COLO829 (cell line): ENCODE measurements around the gene XPO5.
"Not testable (repeated sequence)": the region's sequence is repeated elsewhere in the genome, so short reads cannot be mapped to it uniquely, and the experiment has no call there.

Source experiments
- DNase-seq: peaks from one replicate; pipeline ENCODE4 v3.0.0; 2012; ENCODE audit warnings: low spot score

Gene XPO5

DNA sequence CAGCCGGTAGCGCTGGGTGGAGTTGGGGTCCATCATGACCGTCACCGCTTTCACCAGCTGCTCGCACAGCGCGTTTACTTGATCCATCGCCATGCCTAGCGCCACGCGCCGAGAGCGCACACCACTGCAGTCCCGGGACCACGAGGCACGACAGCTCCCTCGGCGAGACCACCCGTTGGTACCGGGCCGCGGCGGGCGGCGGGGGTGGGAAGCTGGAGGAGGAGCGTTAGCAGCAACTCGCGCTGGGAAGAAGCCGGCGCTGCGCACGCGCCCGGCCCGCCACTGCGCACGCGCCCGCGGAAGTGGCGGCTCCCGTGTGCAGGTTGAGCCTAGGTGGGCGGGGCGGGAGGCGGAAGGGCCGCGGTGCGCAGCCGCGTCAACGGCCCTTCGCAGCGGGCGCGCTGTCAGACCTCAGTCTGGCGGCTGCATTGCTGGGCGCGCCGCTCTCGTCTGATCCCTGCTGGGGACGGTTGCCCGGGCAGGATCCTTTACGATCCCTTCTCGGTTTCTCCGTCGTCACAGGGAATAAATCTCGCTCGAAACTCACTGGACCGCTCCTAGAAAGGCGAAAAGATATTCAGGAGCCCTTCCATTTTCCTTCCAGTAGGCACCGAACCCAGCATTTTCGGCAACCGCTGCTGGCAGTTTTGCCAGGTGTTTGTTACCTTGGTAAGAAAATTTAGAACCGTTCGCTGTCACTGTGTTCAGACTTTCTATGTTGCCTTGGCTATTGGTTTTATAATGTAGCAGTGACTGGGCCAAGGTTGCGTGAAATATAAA lies at the start of gene XPO5, which contains the start of gene POLH:
XPO5 (minus strand) TSS at position 267 of the 780 bp plus-strand sequence; CDS start at position 93, 174 bp downstream.
POLH (plus strand) TSS at position 414 of the 780 bp plus-strand sequence. CDS start 6,135 bp downstream, outside the sequence.
- peak; percentile 97 for DNase-seq

DNA sequence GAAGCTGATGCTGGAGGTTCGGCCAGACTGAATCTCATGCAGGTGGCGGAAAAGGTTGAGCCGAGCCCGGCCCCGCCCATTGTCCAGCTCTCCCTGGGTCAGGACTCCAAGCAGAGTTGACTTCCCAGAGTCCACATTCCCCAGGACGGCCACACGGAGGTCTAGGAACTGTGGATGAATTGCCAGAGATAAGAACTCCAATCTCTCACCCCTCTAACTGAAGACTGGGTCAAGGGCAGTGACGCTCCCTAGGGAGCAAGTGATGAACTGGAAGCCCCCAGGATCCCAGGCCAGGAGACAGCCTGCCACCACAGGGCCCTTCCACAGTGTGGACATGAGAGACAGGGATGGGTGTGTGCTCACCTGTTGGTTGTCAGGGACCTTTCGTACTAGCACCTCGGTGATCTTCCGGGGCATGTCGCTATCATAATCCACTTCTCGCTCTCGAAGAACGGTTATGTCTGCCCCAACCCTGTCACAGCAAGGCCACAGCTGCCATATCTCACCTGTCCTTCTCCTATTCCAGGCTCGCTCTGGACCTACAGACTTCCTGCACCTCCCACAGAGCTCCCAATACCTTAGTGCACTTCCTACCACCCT lies 49.7 kb upstream of the XPO5 start:
- DNase-seq, result no peak

GRCh38 chr6:43624786-43625288 lies 49.0 kb upstream of the XPO5 start:
- DNase-seq, result no peak

GRCh38 chr6:43623880-43624785 lies 48.3 kb upstream of the XPO5 start:
- DNase-seq, result no peak

- no peak for DNase-seq
Observed at GRCh38 chr6:43622541-43622940, 46.7 kb upstream of the XPO5 start.

DNA sequence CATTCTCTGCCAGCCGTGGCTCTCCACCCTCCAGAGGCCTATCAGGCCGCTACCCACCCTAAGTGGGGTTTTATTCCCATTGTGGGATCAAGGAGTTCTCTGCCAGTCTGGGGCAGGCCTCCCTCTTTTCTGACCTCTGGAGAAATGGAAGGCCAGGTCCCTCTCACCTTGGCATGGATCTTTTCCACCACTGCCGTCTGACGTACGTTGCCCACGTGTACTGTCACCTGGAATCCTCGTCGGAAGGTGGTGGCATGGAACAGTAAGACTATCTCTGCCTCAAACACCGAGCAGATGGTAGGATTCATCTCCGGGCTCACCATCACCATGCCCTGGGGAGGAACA lies 46.0 kb upstream of the XPO5 start:
- DNase-seq, result no peak

DNA sequence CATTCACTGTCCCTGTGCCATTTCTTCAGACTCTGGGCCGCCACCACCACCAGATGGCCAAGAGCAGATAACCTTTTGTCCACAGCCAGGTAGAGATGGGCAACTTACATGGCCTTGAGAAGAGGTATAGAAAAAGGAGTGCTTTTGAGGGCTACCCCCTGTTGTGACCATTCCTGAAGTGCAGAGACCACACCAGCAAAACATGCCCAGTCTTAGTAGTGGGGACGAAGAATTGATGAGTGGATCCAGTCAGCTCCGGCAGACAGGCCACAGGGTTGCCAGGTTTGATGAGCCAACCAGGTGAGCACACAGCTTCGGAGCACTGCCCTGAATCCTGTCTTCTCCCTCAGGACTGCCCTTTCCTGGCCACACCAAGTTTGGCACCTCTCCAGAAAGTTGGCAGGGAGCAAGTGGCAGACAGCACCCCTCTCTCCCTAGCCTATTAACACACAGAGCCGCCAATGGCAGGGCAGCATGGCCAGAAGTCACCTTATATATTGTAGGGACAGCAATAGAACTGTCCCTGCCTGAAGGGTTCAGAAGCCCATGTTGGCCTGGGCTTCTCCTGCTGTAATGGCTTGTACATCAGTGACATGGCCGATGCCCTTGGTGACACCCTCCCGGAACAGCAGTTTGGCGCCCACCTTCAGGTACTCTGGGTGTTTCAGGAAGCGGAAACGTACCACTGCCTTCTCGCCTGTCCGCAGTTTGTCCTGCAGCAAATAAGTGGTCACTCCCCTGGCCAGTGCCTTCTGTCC lies 45.4 kb upstream of the XPO5 start:
- no peak for DNase-seq

DNA sequence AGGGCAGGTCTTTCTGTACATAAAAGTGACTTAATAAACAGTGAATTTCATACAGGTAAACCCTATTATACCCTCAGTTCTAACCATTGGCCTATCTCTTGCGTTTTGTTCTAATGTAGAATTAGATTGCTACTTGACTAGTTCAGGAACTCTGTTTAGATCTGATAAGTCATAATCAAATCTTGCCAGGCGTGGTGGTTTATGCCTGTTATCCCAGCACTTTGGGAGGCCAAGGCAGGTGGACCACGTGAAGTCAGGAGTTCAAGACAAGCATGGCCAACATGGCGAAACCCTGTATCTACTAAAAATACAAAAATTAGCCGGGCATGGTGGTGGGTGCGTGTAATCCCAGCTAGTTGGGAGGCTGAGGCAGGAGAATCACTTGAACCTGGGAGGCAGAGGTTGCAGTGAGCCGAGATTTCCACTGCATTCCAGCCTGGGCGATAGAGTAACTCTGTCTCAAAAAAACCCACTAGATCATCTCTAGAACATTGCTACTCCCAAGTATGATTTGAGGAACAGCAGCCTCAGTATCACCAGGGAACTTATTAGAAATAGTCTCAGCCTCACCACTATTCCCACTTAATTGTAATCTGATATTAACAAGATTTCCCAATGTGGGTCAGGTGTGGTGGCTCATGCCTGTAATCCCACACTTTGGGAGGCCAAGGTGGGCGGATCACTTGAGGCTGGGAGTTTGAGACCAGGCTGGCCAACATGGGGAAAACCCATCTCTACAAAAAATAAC lies 41.1 kb upstream of the XPO5 start:
- no peak for DNase-seq

GRCh38 chr6:43614396-43614730 lies 38.5 kb upstream of the XPO5 start:
- no peak for DNase-seq

DNA sequence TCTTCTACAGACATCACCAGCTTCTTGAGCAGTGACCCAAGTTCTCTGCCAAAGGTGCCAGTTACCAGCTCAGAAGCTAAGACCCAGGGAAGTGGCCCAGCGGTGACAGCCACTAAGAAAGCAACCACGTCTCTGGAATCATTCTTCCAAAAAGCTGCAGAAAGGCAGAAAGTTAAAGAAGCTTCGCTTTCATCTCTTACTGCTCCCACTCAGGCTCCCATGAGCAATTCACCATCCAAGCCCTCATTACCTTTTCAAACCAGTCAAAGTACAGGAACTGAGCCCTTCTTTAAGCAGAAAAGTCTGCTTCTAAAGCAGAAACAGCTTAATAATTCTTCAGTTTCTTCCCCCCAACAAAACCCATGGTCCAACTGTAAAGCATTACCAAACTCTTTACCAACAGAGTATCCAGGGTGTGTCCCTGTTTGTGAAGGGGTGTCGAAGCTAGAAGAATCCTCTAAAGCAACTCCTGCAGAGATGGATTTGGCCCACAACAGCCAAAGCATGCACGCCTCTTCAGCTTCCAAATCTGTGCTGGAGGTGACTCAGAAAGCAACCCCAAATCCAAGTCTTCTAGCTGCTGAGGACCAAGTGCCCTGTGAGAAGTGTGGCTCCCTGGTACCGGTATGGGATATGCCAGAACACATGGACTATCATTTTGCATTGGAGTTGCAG lies 38.0 kb upstream of the XPO5 start:
- no peak for DNase-seq

DNA sequence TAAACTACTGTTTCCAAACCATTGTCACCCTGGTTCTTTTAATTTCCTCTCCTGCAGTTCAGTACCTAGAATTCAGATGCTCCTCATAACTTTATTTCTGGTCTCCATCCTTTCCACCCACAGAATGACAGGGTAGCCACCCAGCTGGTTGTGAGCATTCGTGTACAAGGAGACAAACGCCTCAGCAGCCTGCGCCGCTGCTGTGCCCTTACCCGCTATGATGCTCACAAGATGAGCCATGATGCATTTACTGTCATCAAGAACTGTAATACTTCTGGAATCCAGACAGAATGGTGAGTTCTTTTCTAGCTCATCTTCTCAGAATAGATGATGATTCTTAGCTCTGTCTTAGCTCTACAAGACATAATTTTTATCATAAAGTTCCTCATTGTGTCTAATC lies 34.6 kb upstream of the XPO5 start:
- no peak for DNase-seq

- DNase-seq, result no peak
Observed at GRCh38 chr6:43609402-43609801, 33.6 kb upstream of the XPO5 start.

- DNase-seq, result no peak
Observed at GRCh38 chr6:43608807-43609206, 33.0 kb upstream of the XPO5 start.

DNA sequence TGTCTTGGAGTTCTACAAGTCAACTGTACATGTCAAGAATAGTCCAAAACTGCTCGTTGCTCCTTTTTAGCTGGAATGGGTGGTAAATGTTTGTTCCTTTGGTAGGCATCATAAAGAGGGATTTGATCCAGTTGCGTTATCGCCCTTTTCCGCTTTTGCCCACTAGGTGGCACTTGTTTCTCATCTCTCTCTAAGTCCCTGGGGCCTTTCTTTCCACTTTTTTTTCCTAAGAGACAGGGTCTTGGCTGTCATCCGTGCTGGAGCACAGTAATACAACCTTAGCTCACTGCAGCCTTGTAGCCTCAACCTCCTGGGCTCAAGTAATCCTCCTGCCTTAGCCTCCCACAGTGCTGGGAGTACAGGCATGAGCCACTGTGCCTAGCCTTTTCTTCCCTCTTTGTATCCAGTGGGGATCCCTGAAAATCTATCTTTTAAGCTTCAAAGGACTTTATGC lies 32.5 kb upstream of the XPO5 start:
- peak; percentile 74 for DNase-seq

DNA sequence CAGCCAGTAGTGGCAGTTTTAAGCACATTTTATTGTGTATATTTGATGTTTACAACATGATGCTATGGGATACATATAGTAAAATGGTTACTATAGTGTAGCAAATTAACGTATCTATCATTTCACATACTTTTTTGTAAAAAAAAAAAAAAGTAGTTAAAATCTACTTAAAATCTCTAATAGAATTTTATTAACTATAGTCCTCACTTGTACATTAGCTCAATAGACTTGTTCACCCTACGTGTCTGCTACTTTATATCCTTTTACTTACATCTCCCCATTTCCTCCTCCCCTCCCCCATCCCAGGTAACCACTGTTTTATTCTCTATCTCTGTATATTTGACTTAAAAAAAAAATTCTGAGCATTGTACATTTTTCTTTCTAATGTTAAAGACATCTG lies 30.2 kb upstream of the XPO5 start:
- DNase-seq, result no peak

DNA sequence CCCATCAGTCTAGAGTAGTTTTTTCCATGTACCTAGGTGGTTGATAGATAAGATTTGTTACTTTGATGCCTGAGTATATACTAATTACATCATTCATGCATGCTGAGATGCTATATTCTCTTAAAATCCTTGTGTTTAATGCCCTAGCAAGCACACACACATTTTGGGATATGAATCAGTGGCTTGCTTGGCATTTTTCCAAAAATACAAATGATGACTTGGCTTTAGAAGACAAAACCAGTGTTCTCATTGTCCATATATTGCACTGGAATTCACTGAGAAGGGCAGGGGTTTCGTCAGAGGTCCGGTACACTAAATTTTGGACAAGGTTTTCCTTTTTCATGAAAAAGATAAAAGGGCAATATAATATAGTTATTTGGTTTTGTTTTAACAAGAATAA lies 28.3 kb upstream of the XPO5 start:
- no peak for DNase-seq

GRCh38 chr6:43600595-43600994 lies 24.8 kb upstream of the XPO5 start:
- no peak for DNase-seq

GRCh38 chr6:43593938-43594337 lies 18.1 kb upstream of the XPO5 start:
- DNase-seq, result no peak

DNA sequence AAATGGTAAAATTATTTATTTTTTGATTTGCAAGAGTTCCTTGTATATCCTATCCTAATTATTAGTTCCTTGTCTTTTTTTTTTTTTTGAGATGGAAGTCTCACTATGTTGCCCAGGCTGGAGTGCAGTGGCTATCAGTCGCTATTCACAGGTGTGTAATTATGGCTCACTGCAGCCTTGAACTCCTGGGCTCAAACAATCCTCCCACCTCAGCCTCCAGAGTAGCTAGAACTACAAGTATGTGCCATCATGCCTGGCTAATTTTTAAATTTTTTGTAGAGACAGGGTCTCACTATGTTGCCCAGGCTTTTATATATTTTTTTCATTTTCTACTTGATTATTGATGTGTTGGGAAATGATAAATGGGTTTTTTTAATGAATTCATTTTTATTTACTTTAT lies 13.7 kb upstream of the XPO5 start:
- not testable (repeated sequence) for DNase-seq

DNA sequence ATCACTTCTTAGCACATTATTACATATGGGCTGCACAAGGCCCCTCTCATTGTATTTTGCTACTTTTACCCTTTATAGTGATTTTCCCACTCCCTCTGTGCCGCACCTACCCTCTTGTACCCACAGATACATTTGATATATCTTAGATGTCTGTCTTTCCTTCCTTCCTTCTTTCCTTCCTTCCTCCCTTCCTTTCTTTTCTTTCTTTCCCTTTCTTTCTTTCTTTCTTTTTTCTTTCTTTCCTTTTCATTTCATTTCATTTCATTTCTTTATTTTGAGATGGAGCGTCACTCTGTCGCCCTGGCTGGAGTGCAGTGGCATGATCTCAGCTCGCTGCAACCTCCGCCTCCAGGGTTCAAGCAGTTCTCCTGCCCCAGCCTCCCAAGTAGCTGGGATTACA lies 12.4 kb upstream of the XPO5 start:
- DNase-seq, result no peak
